CD8-positive, alpha-beta memory T cell (primary cell): ENCODE data around the gene SUSD4. TPM values are rescaled to one million over a fixed set of nuclear protein-coding genes. Genes with fewer than 3 reads are reported as not detected.

Experiments used
- CTCF ChIA-PET: fragments of 350-600 bp; sonication (Branson Sonifier 250); formaldehyde crosslinking; loops from one replicate; lab custom pipeline; 2021; ENCODE audit warnings: antibody characterized with exemption; lab: Charles Lee
- POLR2A ChIA-PET: fragments of 350-600 bp; sonication (Branson Sonifier 250); formaldehyde crosslinking; loops from one replicate; lab custom pipeline; 2021; ENCODE audit warnings: antibody characterized with exemption; lab: Charles Lee
- DNase-seq, 5 donors: peaks; one replicate each; pipeline versions ENCODE4 v3.0.0 to v3.0.0-alpha.2; 2020 to 2022; ENCODE audit warnings: mixed read lengths in 1 of 5
- H3K27ac ChIP-seq: one replicate; pipeline ENCODE4 v1.7.0; 2013; ENCODE audit warnings: low read depth, mild to moderate bottlenecking, low read length, moderate library complexity
- H3K27me3 ChIP-seq: 2 replicates; pipeline ENCODE4 v1.7.0; 2013; ENCODE audit warnings: low read length, mild to moderate bottlenecking; ENCODE audit not compliant: insufficient read depth, poor library complexity, severe bottlenecking
- H3K36me3 ChIP-seq: 2 replicates; pipeline ENCODE4 v1.7.0; 2013; ENCODE audit warnings: mild to moderate bottlenecking, low read length, moderate library complexity; ENCODE audit not compliant: insufficient read depth
- H3K4me1 ChIP-seq: 2 replicates; pipeline ENCODE4 v1.7.0; 2013; ENCODE audit warnings: mild to moderate bottlenecking, low read length, moderate library complexity; ENCODE audit not compliant: insufficient read depth
- H3K4me3 ChIP-seq: 2 replicates; pipeline ENCODE4 v1.7.0; 2013; ENCODE audit warnings: mild to moderate bottlenecking, low read length
- H3K9me3 ChIP-seq: 2 replicates; pipeline ENCODE4 v1.7.0; 2013; ENCODE audit warnings: mild to moderate bottlenecking, low read length
- H3K27ac Mint-ChIP-seq, 8 donors: one replicate each; pipeline ENCODE4 v1.8.0; 2020 to 2021; ENCODE audit warnings: mixed read lengths in 8 of 8, mild to moderate bottlenecking in 6 of 8, inconsistent platforms in 3 of 8, moderate library complexity in 3 of 8
- H3K27me3 Mint-ChIP-seq, 2 donors: one replicate each; pipeline ENCODE4 v1.8.0; 2020 to 2021; ENCODE audit warnings: mixed read lengths in 2 of 2, mild to moderate bottlenecking in 1 of 2, moderate library complexity in 1 of 2
- H3K36me3 Mint-ChIP-seq, 3 donors: one replicate each; pipeline ENCODE4 v1.8.0; 2020 to 2021; ENCODE audit warnings: mixed read lengths in 3 of 3, inconsistent platforms in 1 of 3, mild to moderate bottlenecking in 1 of 3
- H3K4me1 Mint-ChIP-seq, 3 donors: one replicate each; pipeline ENCODE4 v1.8.0; 2020 to 2021; ENCODE audit warnings: mixed read lengths in 3 of 3, inconsistent platforms in 1 of 3, mild to moderate bottlenecking in 1 of 3
- H3K4me3 Mint-ChIP-seq, 7 donors: one replicate each; pipeline ENCODE4 v1.8.0; 2020 to 2021; ENCODE audit warnings: mixed read lengths in 7 of 7, mild to moderate bottlenecking in 6 of 7, moderate library complexity in 4 of 7, inconsistent platforms in 2 of 7
- H3K9me3 Mint-ChIP-seq, 5 donors: one replicate each; pipeline ENCODE4 v1.8.0; 2020 to 2022; ENCODE audit warnings: mixed read lengths in 5 of 5, mild to moderate bottlenecking in 3 of 5, moderate library complexity in 2 of 5, inconsistent platforms in 1 of 5
- polyA plus RNA-seq: library from polyadenylated mRNA; unstranded; fragments of 300-500 nt; fragmentation: Illumina TruSeq; gene quantifications from one replicate; pipeline ENCODE4 v1.2.3, GENCODE V29; 2021
- total RNA-seq, 2 experiments: library from RNA; stranded (reverse); gene quantifications; one replicate each; pipeline ENCODE4 v1.2.3, GENCODE V29; 2021

SUSD4 gene
- total and polyA plus RNA-seq, 3 experiments from 2014 or later: 0.16 to 4.2 (median 0.18) TPM

DNA sequence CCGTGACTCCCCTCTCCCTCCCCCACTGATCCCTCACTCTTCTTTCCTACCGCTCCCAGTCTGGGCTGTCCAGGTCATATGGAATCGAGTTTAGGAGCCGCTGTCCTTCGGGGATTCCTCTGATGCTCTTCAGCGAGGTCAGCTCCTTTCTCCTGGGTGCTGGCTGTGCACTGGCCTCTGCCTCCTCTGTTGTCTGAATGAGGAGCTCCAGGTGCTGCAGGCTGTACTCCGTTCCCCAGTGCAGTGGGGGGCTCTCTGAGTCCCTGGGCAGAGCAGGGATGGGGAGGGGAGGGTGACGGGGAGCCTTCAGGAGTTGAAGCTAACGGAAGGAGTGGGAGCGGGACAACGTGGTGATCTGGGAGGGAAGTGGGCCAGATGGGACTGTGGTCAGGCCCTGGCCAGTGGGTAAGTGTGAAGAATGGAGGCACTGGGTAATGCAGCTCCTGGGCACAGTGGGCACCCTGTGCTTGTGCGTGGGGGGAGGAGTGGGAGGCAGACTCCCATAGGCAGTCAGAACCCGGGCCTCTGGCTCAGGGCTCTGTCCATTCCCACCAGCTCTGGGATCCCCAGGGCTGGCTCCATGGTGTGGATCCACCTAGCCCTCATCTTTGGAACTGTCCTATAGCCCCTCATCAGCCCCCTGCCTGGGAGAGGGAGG is 161.5 kb downstream of the SUSD4 start:
- no peaks in the 10 kb centered on the region for H3K4me1 Mint-ChIP-seq
- H3K27me3 Mint-ChIP-seq: peaks cover 12 to 18% of the 10 kb centered on the region in 2 donors
- H3K27ac ChIP-seq: no peak overlapping the region
- CTCF ChIA-PET: interaction anchor here (1.2 kb wide), 1 partner anchor 10 kb away, joined by 3 read pairs; no protein-coding TSS in a partner anchor
- no peaks in the 10 kb centered on the region for H3K27me3 ChIP-seq
- POLR2A ChIA-PET: no interaction called here
- no peak overlapping the region for H3K4me3 Mint-ChIP-seq
- H3K27ac Mint-ChIP-seq: peak overlapping the region in 1 of 8 donors; percentile 80
- H3K9me3 Mint-ChIP-seq: no peaks in the 10 kb centered on the region
- H3K9me3 ChIP-seq: no peaks in the 10 kb centered on the region
- no peaks in the 10 kb centered on the region for H3K36me3 Mint-ChIP-seq
- DNase-seq: no peak
- no peak overlapping the region for H3K4me3 ChIP-seq
- H3K36me3 ChIP-seq: no peaks in the 10 kb centered on the region
- no peaks in the 10 kb centered on the region for H3K4me1 ChIP-seq

DNA sequence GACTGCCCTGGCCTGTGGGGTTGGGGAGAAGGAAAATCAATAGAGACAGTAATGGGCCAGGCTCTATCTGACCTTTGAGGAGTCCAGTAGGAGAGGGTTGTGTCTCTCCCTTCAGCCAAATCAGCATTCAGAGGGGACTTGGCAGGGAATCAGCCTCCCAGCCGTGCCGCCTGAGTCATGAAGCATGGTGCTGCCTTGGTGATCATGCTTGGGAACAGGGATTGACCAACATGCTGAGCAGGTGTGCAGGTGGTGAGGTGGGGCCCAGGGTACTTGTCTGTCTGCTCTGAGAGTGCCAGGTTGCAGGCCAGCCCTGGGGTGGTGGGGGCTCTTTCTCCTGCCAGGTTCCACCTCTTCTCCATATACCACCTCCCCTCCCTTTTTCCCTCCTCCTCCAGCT is 162.0 kb downstream of the SUSD4 start:
- no peaks in the 10 kb centered on the region for H3K27me3 ChIP-seq
- no peaks in the 10 kb centered on the region for H3K9me3 ChIP-seq
- H3K4me1 ChIP-seq: no peaks in the 10 kb centered on the region
- Mint-ChIP-seq H3K36me3 (no peaks in the 10 kb centered on the region), H3K4me1 (no peaks in the 10 kb centered on the region), H3K4me3 (no peak overlapping the region), H3K9me3 (no peaks in the 10 kb centered on the region), H3K27ac (no peak overlapping the region), H3K27me3 (peaks cover 12 to 18% of the 10 kb centered on the region in 2 donors)
- ChIA-PET CTCF (interaction anchor here (1.2 kb wide), 1 partner anchor 11 kb away, joined by 3 read pairs; no protein-coding TSS in a partner anchor), POLR2A (no interaction called here)
- H3K4me3 ChIP-seq: no peak overlapping the region
- H3K27ac ChIP-seq: no peak overlapping the region
- DNase-seq: no peak
- H3K36me3 ChIP-seq: no peaks in the 10 kb centered on the region

GRCh38 chr1:223200903-223201302 is 163.1 kb downstream of the SUSD4 start:
- Histone ChIP-seq H3K36me3 (no peaks in the 10 kb centered on the region), H3K27ac (no peak overlapping the region), H3K9me3 (no peaks in the 10 kb centered on the region), H3K27me3 (no peaks in the 10 kb centered on the region), H3K4me3 (no peak overlapping the region), H3K4me1 (no peaks in the 10 kb centered on the region)
- H3K4me3 Mint-ChIP-seq: no peak overlapping the region
- ChIA-PET CTCF (no interaction called here), POLR2A (no interaction called here)
- H3K4me1 Mint-ChIP-seq: no peaks in the 10 kb centered on the region
- H3K27me3 Mint-ChIP-seq: peaks cover 12 to 18% of the 10 kb centered on the region in 2 donors
- H3K9me3 Mint-ChIP-seq: no peaks in the 10 kb centered on the region
- no peak overlapping the region for H3K27ac Mint-ChIP-seq
- no peak for DNase-seq
- no peaks in the 10 kb centered on the region for H3K36me3 Mint-ChIP-seq

- no peak for DNase-seq
- peaks cover 11 to 14% of the 10 kb centered on the region in 2 donors for H3K27me3 Mint-ChIP-seq
- H3K27ac Mint-ChIP-seq: no peak overlapping the region
- Histone ChIP-seq H3K4me1 (no peaks in the 10 kb centered on the region), H3K27me3 (no peaks in the 10 kb centered on the region), H3K9me3 (no peaks in the 10 kb centered on the region), H3K36me3 (no peaks in the 10 kb centered on the region), H3K27ac (no peak overlapping the region), H3K4me3 (no peak overlapping the region)
- no peaks in the 10 kb centered on the region for H3K9me3 Mint-ChIP-seq
- no peaks in the 10 kb centered on the region for H3K4me1 Mint-ChIP-seq
- POLR2A ChIA-PET: no interaction called here
- CTCF ChIA-PET: no interaction called here
- no peaks in the 10 kb centered on the region for H3K36me3 Mint-ChIP-seq
- H3K4me3 Mint-ChIP-seq: no peak overlapping the region
Observed at GRCh38 chr1:223199094-223199647, 164.8 kb downstream of the SUSD4 start.

- Histone ChIP-seq H3K27ac (no peak overlapping the region), H3K4me3 (no peak overlapping the region), H3K36me3 (no peaks in the 10 kb centered on the region), H3K4me1 (no peaks in the 10 kb centered on the region), H3K9me3 (no peaks in the 10 kb centered on the region), H3K27me3 (no peaks in the 10 kb centered on the region)
- DNase-seq: no peak
- H3K27ac Mint-ChIP-seq: peak overlapping the region in 1 of 8 donors; percentile 29
- no peaks in the 10 kb centered on the region for H3K4me1 Mint-ChIP-seq
- peaks cover 11 to 14% of the 10 kb centered on the region in 2 donors for H3K27me3 Mint-ChIP-seq
- no peak overlapping the region for H3K4me3 Mint-ChIP-seq
- no peaks in the 10 kb centered on the region for H3K36me3 Mint-ChIP-seq
- no peaks in the 10 kb centered on the region for H3K9me3 Mint-ChIP-seq
- ChIA-PET POLR2A (no interaction called here), CTCF (no interaction called here)
Observed at GRCh38 chr1:223198628-223198965, 165.4 kb downstream of the SUSD4 start.

DNA sequence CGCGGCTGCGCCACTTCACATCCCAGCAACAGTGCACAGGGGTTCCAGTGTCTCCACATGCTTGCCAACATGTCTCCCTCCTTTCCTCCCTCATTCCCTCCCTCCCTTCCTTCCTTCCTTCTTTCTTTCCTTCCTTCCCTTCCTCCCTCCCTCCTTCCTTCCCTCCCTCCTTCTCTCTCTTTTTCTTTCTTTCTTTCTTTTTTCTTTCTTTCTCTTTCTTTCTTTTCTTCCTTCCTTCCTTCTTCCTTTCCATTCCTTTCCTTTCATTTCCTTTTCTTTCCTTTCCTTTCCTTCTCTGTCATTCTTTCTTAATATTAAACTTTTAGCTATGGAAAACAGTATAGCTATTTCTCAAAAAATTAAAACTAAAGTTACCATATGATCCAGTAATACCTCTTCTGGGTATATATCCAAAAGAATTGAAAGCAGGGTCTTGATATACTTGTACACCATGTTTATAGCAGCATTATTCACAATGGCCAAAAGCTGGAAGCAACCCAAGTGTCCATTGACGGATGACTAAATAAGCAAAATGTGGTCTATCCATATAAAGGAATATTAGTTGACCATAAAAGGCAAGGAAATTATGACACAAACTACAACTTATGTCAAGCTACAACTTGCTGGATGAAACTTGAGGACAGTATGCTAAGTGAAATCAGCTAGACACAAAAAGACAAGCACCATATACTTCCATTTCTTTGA is 165.9 kb downstream of the SUSD4 start:
- ChIA-PET POLR2A (no interaction called here), CTCF (no interaction called here)
- Histone ChIP-seq H3K9me3 (no peaks in the 10 kb centered on the region), H3K27ac (no peak overlapping the region), H3K4me1 (no peaks in the 10 kb centered on the region), H3K4me3 (no peak overlapping the region), H3K27me3 (no peaks in the 10 kb centered on the region), H3K36me3 (no peaks in the 10 kb centered on the region)
- Mint-ChIP-seq H3K4me1 (no peaks in the 10 kb centered on the region), H3K9me3 (no peaks in the 10 kb centered on the region), H3K27me3 (peaks cover 11 to 14% of the 10 kb centered on the region in 2 donors), H3K36me3 (no peaks in the 10 kb centered on the region), H3K4me3 (no peak overlapping the region), H3K27ac (peak overlapping the region in 1 of 8 donors; percentile 29)
- DNase-seq: no peak

GRCh38 chr1:223189903-223190724 is 173.9 kb downstream of the SUSD4 start:
- Histone ChIP-seq H3K27ac (no peak overlapping the region), H3K9me3 (no peaks in the 10 kb centered on the region), H3K36me3 (no peaks in the 10 kb centered on the region), H3K4me3 (no peak overlapping the region), H3K4me1 (peaks cover 31% of the 10 kb centered on the region), H3K27me3 (no peaks in the 10 kb centered on the region)
- H3K4me1 Mint-ChIP-seq: peaks cover 21 to 34% (median 34%) of the 10 kb centered on the region in 3 donors
- H3K36me3 Mint-ChIP-seq: no peaks in the 10 kb centered on the region
- ChIA-PET POLR2A (no interaction called here), CTCF (no interaction called here)
- no peaks in the 10 kb centered on the region for H3K9me3 Mint-ChIP-seq
- H3K4me3 Mint-ChIP-seq: peak overlapping the region in 5 of 7 donors; percentile 1 to 70 (median 21)
- DNase-seq: peak; percentile 6 to 59 (median 8)
- H3K27ac Mint-ChIP-seq: peak overlapping the region; percentile 29 to 91 (median 70)
- H3K27me3 Mint-ChIP-seq: peaks cover 0 to 7% of the 10 kb centered on the region in 2 donors
